HG02884 (cell line): ENCODE measurements around the gene ARL16.
"Not testable (repeated sequence)": the region's sequence is repeated elsewhere in the genome, so short reads cannot be mapped to it uniquely, and the experiment has no call there.

Experiments used
- ATAC-seq: cut with Tn5 transposase; IDR thresholded peaks from one replicate; pipeline ENCODE4 v1.9.1; 2021; ENCODE audit warnings: mild to moderate bottlenecking, moderate library complexity; ENCODE audit not compliant: unreplicated experiment

Gene ARL16

DNA sequence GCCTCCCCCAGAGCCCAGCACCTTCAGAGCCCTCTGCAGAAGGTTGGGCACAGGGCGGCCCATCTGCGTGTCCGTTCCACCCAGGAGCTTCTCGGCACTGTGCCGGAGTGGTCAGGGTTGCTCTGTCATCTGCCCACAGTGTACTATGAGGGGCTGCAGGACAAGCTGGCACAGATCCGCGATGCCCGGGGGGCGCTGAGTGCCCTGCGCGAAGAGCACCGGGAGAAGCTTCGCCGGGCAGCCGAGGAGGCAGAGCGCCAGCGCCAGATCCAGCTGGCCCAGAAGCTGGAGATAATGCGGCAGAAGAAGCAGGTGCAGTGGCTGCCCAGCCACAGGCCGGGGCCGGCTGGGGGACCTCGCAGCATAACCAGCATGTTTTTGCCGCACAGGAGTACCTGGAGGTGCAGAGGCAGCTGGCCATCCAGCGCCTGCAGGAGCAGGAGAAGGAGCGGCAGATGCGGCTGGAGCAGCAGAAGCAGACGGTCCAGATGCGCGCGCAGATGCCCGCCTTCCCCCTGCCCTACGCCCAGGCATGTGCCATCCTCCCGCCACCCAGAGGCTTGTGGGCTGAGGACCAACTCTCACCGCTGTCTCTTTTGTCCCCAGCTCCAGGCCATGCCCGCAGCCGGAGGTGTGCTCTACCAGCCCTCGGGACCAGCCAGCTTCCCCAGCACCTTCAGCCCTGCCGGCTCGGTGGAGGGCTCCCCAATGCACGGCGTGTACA, 12.8 kb upstream of the ARL16 start:
- no peak for ATAC-seq

DNA sequence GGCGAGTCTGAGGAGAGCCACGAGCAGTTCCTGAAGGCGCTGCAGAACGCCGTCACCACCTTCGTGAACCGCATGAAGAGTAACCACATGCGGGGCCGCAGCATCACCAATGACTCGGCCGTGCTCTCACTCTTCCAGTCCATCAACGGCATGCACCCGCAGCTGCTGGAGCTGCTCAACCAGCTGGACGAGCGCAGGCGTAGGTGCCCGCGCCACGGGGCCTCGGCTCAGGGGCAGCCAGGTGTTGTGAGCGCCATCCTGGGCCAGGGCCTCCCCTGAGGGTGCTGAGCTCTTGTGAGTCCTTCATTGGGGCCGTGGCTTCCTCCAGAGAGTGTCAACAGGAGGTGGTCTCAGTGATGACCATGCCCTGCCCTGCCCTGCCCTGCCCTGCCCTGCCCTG, 12.2 kb upstream of the ARL16 start:
- no peak for ATAC-seq

DNA sequence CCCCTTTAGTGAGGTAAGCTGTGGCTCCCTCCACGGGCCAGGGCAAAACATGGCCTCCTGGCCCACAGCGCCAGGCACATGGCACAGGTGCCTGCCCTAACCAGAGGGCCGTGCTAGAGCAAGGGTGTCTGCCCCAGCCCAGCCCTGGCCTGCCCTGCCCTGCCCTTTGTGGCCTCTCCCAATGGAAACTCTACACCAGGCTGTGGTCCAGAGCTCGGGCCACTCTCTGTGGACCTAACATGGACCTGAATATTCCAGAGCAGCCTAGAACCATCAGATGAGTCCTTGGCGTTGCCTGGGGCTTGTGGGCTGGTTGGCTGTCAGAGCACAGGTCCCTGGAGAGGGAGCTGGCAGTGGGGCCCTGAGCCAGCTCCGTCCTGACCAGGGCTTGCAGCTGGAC, 11.6 kb upstream of the ARL16 start:
- ATAC-seq: no peak

DNA sequence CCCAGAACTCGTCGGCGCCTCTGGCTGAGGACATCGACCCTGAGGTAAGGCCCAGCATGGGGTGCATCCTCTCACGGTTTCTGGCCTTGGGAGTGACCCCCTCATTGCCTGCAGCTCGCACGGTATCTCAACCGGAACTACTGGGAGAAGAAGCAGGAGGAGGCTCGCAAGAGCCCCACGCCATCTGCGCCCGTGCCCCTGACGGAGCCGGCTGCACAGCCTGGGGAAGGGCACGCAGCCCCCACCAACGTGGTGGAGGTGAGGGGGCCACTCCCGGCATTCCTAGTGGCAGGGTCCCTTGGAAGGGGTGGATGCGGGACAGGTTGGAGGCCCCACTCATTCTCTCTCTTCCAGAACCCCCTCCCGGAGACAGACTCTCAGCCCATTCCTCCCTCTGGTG, 11.2 kb upstream of the ARL16 start:
- no peak for ATAC-seq

- no peak for ATAC-seq
Observed at GRCh38 chr17:81693509-81694210, 10.1 kb upstream of the ARL16 start.

- ATAC-seq: no peak
Observed at GRCh38 chr17:81691608-81692007, 8.0 kb upstream of the ARL16 start.

DNA sequence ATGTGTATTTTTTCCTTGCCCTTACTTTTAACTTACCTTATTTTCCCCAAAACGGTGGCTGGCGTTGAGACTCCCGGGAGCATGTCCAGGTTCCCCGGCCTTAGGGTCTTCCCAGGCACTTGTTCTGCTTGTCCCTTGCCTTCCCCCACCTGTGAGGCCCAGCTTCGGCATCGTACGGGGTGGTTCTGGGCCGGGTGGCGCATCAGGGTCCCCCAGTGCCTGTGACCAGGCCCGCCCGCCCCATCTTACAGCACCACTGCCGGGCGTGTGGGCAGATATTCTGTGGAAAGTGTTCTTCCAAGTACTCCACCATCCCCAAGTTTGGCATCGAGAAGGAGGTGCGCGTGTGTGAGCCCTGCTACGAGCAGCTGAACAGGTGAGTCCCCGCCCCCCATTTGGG, 7.6 kb upstream of the ARL16 start:
- ATAC-seq: no peak

DNA sequence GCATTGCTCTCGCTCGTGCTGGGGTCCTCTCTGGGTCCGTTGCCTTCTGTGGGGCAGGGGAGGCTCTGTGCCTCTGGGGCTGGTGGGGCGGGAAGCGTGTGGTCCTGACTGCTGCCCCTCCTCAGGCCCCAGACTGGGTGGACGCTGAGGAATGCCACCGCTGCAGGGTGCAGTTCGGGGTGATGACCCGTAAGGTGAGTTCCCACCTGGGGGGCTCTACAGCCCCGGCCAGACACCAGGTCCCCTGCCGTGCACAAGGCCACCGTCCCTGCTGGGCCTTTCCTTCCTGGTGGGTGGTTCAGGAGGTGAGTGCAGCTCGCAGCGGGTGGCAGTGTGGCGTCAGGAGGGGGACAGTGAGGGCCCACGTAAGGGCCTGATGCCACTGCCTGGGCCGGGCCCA, 7.0 kb upstream of the ARL16 start:
- no peak for ATAC-seq

DNA sequence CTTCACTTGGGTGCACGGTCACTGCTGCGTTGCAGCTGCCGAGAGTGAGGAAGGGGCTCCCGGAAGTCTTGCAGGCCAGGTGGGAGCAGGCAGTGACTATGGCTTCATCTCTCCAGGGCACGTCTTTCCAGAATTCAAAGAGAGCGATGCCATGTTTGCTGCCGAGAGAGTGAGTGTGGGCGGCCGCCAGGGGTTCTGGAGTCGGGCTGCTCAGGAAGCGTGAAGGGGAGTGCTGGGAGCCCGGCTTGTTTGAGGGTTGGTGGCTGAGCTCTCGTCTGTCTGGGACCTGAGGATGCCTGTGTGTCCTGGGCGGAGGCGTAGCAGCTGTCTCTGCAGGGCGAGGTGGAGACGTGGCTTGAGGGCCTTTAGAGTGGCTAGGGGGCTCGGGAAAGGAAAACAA, 6.5 kb upstream of the ARL16 start:
- no peak for ATAC-seq

DNA sequence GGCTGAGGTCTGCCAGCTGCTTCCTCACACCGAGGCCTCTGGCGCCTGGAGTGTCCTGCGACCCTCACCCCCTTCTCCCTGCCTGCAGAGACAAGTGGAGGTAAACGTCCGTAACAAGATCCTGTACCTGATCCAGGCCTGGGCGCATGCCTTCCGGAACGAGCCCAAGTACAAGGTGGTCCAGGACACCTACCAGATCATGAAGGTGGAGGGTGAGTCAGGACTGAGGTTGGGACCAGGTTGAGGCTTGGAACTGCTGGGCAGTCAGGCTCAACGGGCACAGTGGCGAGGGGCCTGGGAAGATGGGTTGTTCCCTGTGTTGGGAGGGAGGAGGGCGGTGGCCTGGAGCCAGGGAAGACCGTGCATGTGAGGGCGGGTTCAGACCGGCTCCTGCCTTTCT, 5.0 kb upstream of the ARL16 start:
- no peak for ATAC-seq

DNA sequence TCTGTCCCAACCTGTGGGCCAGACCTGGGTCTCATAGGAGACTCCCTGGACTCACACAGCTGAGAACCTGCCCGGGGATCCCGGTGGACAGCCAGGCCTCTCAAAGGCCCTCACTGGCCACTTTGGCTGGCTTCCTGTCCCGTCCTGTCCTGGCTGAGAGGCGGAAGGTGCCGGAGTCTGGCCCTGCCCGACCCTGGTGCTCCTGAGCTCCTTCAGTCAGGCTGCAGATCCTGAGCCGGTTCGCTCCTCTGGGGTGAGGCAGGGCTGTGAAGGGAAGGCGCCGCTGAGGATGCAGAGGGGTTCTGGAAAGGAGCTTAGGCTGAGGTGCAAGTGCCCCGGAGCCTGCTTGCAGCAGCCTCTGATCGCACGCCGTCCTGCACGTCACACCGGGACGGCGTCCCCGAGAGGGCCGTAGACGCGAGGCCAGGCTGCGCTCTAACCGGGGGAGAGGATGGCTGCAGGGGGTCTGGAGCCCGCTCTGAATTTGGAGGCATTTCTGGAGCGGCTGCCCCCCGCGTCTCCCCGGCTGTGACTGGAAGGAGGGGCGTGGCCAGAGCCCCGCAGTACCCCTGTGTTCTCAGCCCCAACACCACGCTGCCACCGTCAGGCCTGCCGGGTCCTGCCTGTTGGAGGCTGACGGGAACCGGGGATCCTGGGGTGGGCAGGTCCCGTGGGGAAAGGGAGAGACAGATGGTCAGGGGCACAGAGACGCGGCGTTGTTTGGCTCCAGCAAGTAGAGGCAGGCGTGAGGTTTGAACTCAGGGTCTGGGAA, 4.4 kb upstream of the ARL16 start:
- no peak for ATAC-seq

DNA sequence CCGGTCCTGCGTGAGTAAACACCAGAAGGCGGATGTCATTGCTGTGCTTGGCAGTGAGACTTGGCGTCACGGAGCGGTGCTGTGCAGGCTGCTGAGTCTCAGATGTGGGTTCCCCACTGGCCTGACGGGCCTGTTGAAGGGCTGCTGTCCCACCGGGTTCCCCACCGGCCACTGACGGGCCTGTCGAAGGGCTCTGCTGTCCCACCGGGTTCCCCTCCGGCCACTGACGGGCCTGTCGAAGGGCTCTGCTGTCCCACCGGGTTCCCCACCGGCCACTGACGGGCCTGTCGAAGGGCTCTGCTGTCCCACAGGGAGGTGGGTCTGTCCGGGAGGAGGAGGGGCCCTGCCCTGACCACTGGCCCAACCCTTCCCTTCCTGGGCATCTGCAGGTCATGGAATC, 3.0 kb upstream of the ARL16 start:
- no peak for ATAC-seq

DNA sequence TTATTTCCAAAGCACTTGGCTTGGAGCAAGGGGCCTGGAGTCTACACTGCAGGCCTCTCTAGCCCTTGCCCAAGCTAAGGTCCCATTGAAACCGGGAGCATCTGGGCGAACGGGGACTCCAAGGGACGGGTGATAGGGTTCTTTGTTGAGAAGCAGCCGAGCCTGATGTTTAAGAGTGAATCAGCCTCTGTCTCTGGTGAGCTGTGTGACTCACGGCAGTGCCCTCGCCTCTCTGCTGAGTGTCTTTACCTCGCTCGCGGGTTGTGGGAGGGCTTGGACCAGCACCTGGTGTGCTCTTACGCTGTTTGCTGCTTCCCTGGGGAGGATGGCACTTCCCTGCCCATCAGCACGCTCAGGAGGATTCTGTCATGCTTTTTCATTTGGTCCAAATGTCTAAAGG, 1.5 kb upstream of the ARL16 start:
- no peak for ATAC-seq

DNA sequence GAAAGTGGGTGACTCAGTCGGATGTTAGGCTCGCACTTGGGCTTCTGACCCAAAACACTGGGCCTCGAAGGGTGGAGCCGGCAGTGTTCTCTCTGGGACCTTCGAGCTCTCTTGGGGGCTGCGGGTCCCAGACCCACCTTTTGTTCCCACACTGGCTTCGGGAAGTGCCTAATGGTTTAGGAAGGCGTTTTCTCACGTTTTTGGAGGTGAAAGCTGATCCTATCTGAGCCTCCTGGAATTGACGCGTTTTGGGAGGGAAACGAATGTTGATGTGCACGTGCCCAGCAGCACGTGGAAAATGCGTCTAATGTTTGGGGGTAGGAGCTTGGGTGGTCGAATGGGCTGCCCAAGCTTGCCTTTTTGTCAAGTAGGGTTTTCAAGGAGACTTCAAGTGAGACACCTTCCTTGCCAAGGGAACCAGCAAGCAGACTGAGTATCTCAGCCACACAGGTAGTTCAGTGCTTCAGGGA, 880 bp upstream of the ARL16 start:
- no peak for ATAC-seq

- ATAC-seq: peak; percentile 6
Observed at GRCh38 chr17:81683208-81683583, 401 bp downstream of the ARL16 start.

GRCh38 chr17:81682565-81683207, 911 bp downstream of the ARL16 start:
- no peak for ATAC-seq

DNA sequence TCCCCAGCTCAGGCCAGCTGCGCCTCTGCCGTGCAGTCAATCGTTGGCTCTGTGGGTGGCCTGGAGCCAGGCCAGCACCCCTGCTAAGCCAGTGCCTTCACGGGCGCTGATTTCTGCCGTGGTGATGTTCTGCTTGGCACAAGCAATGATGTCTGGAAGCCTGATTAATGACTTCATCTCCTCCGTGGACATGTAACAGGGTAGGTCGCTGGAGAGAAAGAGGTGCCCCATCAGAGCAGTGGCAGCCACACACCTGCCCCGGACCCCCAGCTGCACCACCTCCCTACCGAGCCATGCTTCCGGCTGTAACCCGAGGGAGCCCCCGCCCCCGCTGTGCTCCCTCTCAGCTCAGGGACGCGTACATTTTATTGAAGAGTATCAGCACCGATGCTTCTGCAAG, 1.9 kb downstream of the ARL16 start:
- no peak for ATAC-seq

- ATAC-seq: no peak
Observed at GRCh38 chr17:81680150-81680549, 3.4 kb downstream of the ARL16 start.

DNA sequence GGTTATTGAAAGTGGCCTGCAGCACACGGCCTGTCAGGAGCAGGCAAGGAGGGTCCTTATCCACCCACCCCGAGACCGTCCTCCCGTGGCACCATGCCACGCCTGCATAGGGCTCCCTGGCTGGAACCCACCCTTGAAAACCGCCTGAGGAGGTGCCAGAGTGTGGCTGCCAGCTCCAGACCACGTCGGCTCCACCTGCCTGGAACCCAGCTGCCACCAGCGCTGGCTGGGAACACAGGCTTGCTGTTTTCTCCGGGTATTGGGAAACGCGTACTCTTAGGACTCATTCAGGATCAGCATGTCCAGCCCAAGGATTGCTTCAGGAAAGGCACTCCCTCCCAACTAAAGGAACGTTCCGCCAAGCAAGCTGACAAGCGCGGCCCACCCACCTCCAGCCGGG, 6.7 kb downstream of the ARL16 start:
- no peak for ATAC-seq

- ATAC-seq: not testable (repeated sequence)
Observed at GRCh38 chr17:81675515-81676221, 7.9 kb downstream of the ARL16 start.
